ENCODE data around the gene EBI3. TPM values are rescaled to one million over a fixed set of nuclear protein-coding genes. Genes with fewer than 3 reads are reported as not detected.

Gene EBI3
- total and polyA plus RNA-seq, 2 donors (not counting 1 experiment from before 2014, with no cell fraction given) = 11.9 to 15.6 TPM

- WGBS (ENCODE audit: insufficient coverage) = 85% methylated on average over 4 of the region's 4 CpGs
- H3K27ac Mint-ChIP-seq = no peak overlapping the region
- peaks cover 2 to 30% (median 13%) of the 10 kb centered on the region in 4 experiments for H3K27me3 ChIP-seq (replicated peaks in 1 of 4; ENCODE audit: control extremely low read depth in 1 of 4, control insufficient read depth in 3 of 4, insufficient read depth in 4 of 4, low read length in 3 of 4)
- H3K9me3 ChIP-seq (ENCODE audit: control extremely low read depth in 1 of 3, control insufficient read depth in 2 of 3, insufficient read depth in 1 of 3, low read length in 2 of 3) = peaks cover 0 to 9% (median 0%) of the 10 kb centered on the region in 3 donors
- H4K20me1 ChIP-seq (ENCODE audit: control insufficient read depth, insufficient read depth, low read length, poor library complexity, severe bottlenecking) = no peaks in the 10 kb centered on the region
- H3K9ac ChIP-seq (ENCODE audit: low read length) = no peak overlapping the region
- peaks cover 23% of the 10 kb centered on the region for H3K27me3 Mint-ChIP-seq
- peaks cover 10 to 14% of the 10 kb centered on the region in 2 donors for H3K4me1 ChIP-seq (ENCODE audit: control insufficient read depth in 2 of 2, insufficient read depth in 2 of 2, low read length in 2 of 2)
- no peak overlapping the region for H3K4me2 ChIP-seq (replicated peaks; ENCODE audit: low read depth, low read length, poor library complexity, severe bottlenecking)
- CTCF ChIA-PET = interaction anchor here (0.5 to 3.4 kb wide), 10 partner anchors 10 to 217 kb away, joined by 3 to 21 read pairs (median 4); partner anchors contain the start of gene EEF2
- DNase-seq = no peak
- H2AFZ ChIP-seq (ENCODE audit: insufficient read depth, low read depth, low read length, poor library complexity, severe bottlenecking) = no peak overlapping the region
- no peaks in the 10 kb centered on the region for H3K79me2 ChIP-seq (ENCODE audit: control insufficient read depth, insufficient read depth, low read length)
- no peaks in the 10 kb centered on the region for H3K36me3 ChIP-seq (replicated peaks in 1 of 2; ENCODE audit: control extremely low read depth in 1 of 2, control insufficient read depth in 1 of 2, extremely low read depth in 1 of 2, insufficient read depth in 2 of 2, low read length in 1 of 2)
- intact Hi-C loops (cut with micrococcal nuclease) = no loop called here
- TF ChIP-seq CTCF (IDR thresholded peaks at IDR 0.05) (no peak), EZH2 (IDR thresholded peaks at IDR 0.05; ENCODE audit: borderline replicate concordance, insufficient read depth, low read depth, low read length, poor library complexity, severe bottlenecking) (no peak)
- POLR2A ChIA-PET = interaction anchor here (0.5 to 1.8 kb wide), 2 partner anchors 40 to 231 kb away, joined by 5 to 8 read pairs; partner anchors contain the start of gene DAPK3
- H3K4me1 Mint-ChIP-seq = peaks cover 15% of the 10 kb centered on the region
- ATAC-seq (ENCODE audit: low read depth) = no peak
- H3K4me3 ChIP-seq (ENCODE audit: control extremely low read depth in 1 of 5, extremely low read depth in 1 of 5, insufficient read depth in 1 of 5, low read depth in 2 of 5, low read length in 4 of 5) = no peak overlapping the region
- no peak overlapping the region for H3K27ac ChIP-seq (ENCODE audit: low read length in 2 of 2)
- H3K4me3 Mint-ChIP-seq = no peak overlapping the region
- H3K9me3 Mint-ChIP-seq (ENCODE audit: insufficient read depth) = no peaks in the 10 kb centered on the region
Observed at GRCh38 chr19:4201798-4202197, 27.5 kb upstream of the EBI3 start.

- POLR2A ChIA-PET = no interaction called here
- Histone ChIP-seq H3K9me3 (ENCODE audit: control extremely low read depth in 1 of 3, control insufficient read depth in 2 of 3, insufficient read depth in 1 of 3, low read length in 2 of 3) (peaks cover 0 to 9% (median 0%) of the 10 kb centered on the region in 3 donors), H3K4me2 (replicated peaks; ENCODE audit: low read depth, low read length, poor library complexity, severe bottlenecking) (no peak overlapping the region), H3K9ac (ENCODE audit: low read length) (no peak overlapping the region), H3K4me3 (ENCODE audit: control extremely low read depth in 1 of 5, extremely low read depth in 1 of 5, insufficient read depth in 1 of 5, low read depth in 2 of 5, low read length in 4 of 5) (no peak overlapping the region), H3K27me3 (replicated peaks in 1 of 4; ENCODE audit: control extremely low read depth in 1 of 4, control insufficient read depth in 3 of 4, insufficient read depth in 4 of 4, low read length in 3 of 4) (peaks cover 0 to 16% (median 0%) of the 10 kb centered on the region in 4 experiments), H3K36me3 (replicated peaks in 1 of 2; ENCODE audit: control extremely low read depth in 1 of 2, control insufficient read depth in 1 of 2, extremely low read depth in 1 of 2, insufficient read depth in 2 of 2, low read length in 1 of 2) (no peaks in the 10 kb centered on the region), H3K79me2 (ENCODE audit: control insufficient read depth, insufficient read depth, low read length) (no peaks in the 10 kb centered on the region), H3K27ac (ENCODE audit: low read length in 2 of 2) (no peak overlapping the region), H3K4me1 (ENCODE audit: control insufficient read depth in 2 of 2, insufficient read depth in 2 of 2, low read length in 2 of 2) (peaks cover 3 to 4% of the 10 kb centered on the region in 2 donors), H2AFZ (ENCODE audit: insufficient read depth, low read depth, low read length, poor library complexity, severe bottlenecking) (no peak overlapping the region), H4K20me1 (ENCODE audit: control insufficient read depth, insufficient read depth, low read length, poor library complexity, severe bottlenecking) (no peaks in the 10 kb centered on the region)
- CTCF ChIA-PET = interaction anchor here (1.7 to 2.2 kb wide), 2 partner anchors 219 to 354 kb away, joined by 4 to 6 read pairs; no protein-coding TSS in a partner anchor
- Mint-ChIP-seq H3K4me1 (peaks cover 2% of the 10 kb centered on the region), H3K27ac (no peak overlapping the region), H3K4me3 (no peak overlapping the region), H3K27me3 (peaks cover 3% of the 10 kb centered on the region), H3K9me3 (ENCODE audit: insufficient read depth) (no peaks in the 10 kb centered on the region)
- 95% methylated on average over 7 of the region's 10 CpGs for WGBS (ENCODE audit: insufficient coverage)
- ATAC-seq (ENCODE audit: low read depth) (no peak), DNase-seq (peak; percentile 17)
- TF ChIP-seq CTCF (IDR thresholded peaks at IDR 0.05) = no peak
- TF ChIP-seq EZH2 (IDR thresholded peaks at IDR 0.05; ENCODE audit: borderline replicate concordance, insufficient read depth, low read depth, low read length, poor library complexity, severe bottlenecking) = no peak
- intact Hi-C loops (cut with micrococcal nuclease) = no loop called here
Observed at GRCh38 chr19:4206818-4207484, 22.4 kb upstream of the EBI3 start.
